PFSK-1 (cell line): ENCODE data around the gene MRPL19.

Source experiments
- FOXP2 ChIP-seq: optimal IDR thresholded peaks from 2 replicates; pipeline ENCODE3; 2011; ENCODE audit warnings: borderline replicate concordance, control low read depth, inconsistent platforms; ENCODE audit not compliant: insufficient read depth; ENCODE audit errors: extremely low read length, extremely low read depth
- POLR2AphosphoS5 ChIP-seq: IDR thresholded peaks from 2 replicates; pipeline ENCODE4 v1.6.1; 2012; ENCODE audit warnings: low read depth, mild to moderate bottlenecking, control low read depth, low read length, moderate library complexity
- SIN3A ChIP-seq: IDR thresholded peaks from 2 replicates; pipeline ENCODE4 v1.6.1; 2012; ENCODE audit warnings: mild to moderate bottlenecking, low read length, moderate library complexity, borderline replicate concordance; ENCODE audit not compliant: insufficient read depth
- TAF1 ChIP-seq: IDR thresholded peaks from 2 replicates; pipeline ENCODE4 v1.6.1; 2012; ENCODE audit warnings: low read length, control low read depth, borderline replicate concordance; ENCODE audit not compliant: insufficient read depth
- TF ChIP-seq, protein P1 (sequence below), 2 experiments: IDR thresholded peaks; 2 replicates each; pipeline versions ENCODE4 v1.6.1 to v1.8.0; 2011 to 2012; ENCODE audit warnings: low read depth in 2 of 2, low read length in 2 of 2, control low read depth in 1 of 2, inconsistent platforms in 1 of 2, mild to moderate bottlenecking in 1 of 2, moderate library complexity in 1 of 2; ENCODE audit not compliant: insufficient read depth in 1 of 2

MRPL19 gene

DNA sequence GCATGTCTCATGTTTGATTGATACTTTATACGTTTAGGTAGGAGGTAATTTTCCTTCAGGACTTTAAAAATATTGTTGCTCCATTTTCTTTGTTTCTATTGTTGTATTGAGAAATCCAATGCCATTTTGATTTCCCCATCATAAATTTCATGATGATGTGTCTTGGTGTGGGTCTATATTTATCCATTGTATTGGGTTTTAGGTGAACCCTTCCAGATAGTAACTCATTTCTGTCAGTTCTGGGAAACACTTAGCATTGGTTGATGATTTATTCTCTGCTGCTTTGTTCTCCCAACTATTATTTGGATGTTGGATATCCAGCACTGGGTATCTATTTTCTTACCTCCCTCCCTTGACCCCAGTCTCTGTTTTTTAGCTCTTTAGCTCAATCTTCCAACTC, 10.0 kb downstream of the MRPL19 start:
- TF ChIP-seq, protein P1, sequence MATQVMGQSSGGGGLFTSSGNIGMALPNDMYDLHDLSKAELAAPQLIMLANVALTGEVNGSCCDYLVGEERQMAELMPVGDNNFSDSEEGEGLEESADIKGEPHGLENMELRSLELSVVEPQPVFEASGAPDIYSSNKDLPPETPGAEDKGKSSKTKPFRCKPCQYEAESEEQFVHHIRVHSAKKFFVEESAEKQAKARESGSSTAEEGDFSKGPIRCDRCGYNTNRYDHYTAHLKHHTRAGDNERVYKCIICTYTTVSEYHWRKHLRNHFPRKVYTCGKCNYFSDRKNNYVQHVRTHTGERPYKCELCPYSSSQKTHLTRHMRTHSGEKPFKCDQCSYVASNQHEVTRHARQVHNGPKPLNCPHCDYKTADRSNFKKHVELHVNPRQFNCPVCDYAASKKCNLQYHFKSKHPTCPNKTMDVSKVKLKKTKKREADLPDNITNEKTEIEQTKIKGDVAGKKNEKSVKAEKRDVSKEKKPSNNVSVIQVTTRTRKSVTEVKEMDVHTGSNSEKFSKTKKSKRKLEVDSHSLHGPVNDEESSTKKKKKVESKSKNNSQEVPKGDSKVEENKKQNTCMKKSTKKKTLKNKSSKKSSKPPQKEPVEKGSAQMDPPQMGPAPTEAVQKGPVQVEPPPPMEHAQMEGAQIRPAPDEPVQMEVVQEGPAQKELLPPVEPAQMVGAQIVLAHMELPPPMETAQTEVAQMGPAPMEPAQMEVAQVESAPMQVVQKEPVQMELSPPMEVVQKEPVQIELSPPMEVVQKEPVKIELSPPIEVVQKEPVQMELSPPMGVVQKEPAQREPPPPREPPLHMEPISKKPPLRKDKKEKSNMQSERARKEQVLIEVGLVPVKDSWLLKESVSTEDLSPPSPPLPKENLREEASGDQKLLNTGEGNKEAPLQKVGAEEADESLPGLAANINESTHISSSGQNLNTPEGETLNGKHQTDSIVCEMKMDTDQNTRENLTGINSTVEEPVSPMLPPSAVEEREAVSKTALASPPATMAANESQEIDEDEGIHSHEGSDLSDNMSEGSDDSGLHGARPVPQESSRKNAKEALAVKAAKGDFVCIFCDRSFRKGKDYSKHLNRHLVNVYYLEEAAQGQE (IDR thresholded peaks at IDR 0.05; ENCODE audit: insufficient read depth in 1 of 2, low read depth in 2 of 2, low read length in 2 of 2): no peak
- TF ChIP-seq POLR2AphosphoS5: no peak
- TF ChIP-seq FOXP2: no peak
- TF ChIP-seq SIN3A: no peak
- TF ChIP-seq TAF1: no peak

DNA sequence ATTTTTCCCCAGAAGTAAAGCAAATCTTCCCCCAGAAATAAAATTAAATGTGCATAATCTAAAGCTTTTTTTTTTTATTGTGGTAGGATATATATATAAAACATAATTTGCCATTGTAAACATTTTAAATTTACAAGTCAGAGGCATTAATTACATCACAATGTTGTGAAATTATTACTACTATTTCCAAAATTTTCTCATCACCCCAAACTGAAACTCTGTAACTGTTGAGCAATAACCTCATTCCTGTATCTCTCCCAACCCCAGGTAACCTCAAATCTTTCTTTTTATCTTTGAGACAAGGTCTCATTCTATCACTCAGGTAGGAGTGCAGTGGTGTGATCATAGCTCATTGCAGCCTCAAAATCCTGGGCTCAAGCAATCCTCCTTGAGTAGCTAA, 11.2 kb downstream of the MRPL19 start:
- TF ChIP-seq FOXP2: no peak
- TF ChIP-seq TAF1: no peak
- TF ChIP-seq POLR2AphosphoS5: no peak
- no peak for TF ChIP-seq SIN3A
- TF ChIP-seq, protein P1 (IDR thresholded peaks at IDR 0.05; ENCODE audit: insufficient read depth in 1 of 2, low read depth in 2 of 2, low read length in 2 of 2): no peak

DNA sequence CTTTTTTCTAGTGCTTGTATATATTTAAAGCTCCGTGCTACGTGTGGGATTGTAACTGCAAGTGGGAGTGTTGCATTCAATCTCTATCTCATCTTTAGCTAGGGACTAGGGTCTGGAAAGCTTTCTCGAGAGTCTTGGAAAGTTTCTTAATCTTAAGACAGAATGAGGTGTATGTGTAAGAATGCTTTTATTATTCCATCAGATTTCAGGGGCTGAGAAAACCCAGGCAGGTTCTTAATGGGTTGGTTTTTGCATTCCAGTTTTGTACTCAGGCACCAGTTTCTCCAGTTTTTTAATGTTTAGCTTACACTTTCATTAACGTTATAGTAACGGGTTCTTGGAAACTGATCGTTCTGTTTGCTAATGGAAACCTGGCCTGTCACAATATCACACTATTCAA, 20.3 kb downstream of the MRPL19 start:
- TF ChIP-seq TAF1 (no peak), SIN3A (no peak), POLR2AphosphoS5 (no peak), FOXP2 (no peak)
- TF ChIP-seq, protein P1 (IDR thresholded peaks at IDR 0.05; ENCODE audit: insufficient read depth in 1 of 2, low read depth in 2 of 2, low read length in 2 of 2): no peak

DNA sequence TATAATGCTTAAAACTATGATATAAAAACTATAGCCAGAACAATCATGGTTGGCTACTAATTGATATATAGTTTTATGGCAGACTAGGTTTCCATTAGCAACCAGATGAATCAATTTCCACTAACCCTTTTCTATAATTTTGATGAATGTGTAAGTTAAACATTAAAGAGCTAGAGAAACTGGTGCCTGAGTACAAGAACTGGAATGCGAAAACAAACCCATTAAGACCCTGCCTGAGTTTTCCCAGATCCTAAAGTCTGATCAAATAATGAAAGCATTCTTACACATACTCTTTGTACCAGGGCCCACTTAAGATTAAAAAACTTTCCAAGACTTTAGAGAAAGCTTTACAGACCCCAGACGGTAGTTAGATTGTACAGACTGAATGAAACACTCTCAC, 21.3 kb downstream of the MRPL19 start:
- TF ChIP-seq SIN3A: no peak
- no peak for TF ChIP-seq FOXP2
- TF ChIP-seq, protein P1 (IDR thresholded peaks at IDR 0.05; ENCODE audit: insufficient read depth in 1 of 2, low read depth in 2 of 2, low read length in 2 of 2): no peak
- TF ChIP-seq POLR2AphosphoS5: no peak
- TF ChIP-seq TAF1: no peak

DNA sequence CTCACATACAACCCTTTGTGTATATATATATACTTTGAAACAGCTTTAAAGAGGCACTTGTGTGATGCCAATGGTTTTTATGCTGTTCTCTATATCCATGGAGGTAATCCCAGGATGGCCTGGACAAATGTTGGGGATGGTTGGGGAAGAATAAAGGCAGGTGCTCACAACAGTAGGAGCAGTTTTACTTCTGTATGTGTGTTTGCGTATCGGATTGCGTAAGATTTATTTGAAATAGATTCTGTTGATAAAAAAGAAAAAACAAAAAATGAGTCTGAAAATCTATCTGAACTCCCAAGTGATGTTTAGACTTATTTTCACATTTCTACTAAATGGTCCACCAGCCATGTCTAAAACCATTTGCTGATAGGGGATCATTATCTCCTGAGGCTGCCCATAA, 29.3 kb downstream of the MRPL19 start:
- TF ChIP-seq POLR2AphosphoS5 (no peak), SIN3A (no peak), FOXP2 (no peak), TAF1 (no peak)
- TF ChIP-seq, protein P1 (IDR thresholded peaks at IDR 0.05; ENCODE audit: insufficient read depth in 1 of 2, low read depth in 2 of 2, low read length in 2 of 2): no peak
